ENCODE measurements around the gene PRR16. TPM values are rescaled to one million over a fixed set of nuclear protein-coding genes. Genes with fewer than 3 reads are reported as not detected.
"Not testable (repeated sequence)": the region's sequence is repeated elsewhere in the genome, so short reads cannot be mapped to it uniquely, and the experiment has no call there.

Gene PRR16
- total RNA-seq, 6 experiments from 2014 or later: 53.5 to 74.0 (median 61.2) TPM

GRCh38 chr5:120452471-120452870, 11.6 kb upstream of the PRR16 start:
- H3K4me3 Mint-ChIP-seq: no peak overlapping the region
- TF ChIP-seq CTCF (IDR thresholded peaks at IDR 0.05): no peak
- DNase-seq: no peak
- no peaks in the 10 kb centered on the region for H3K27me3 Mint-ChIP-seq (ENCODE audit: insufficient read depth)
- H3K9me3 Mint-ChIP-seq: no peaks in the 10 kb centered on the region
- peaks cover 58% of the 10 kb centered on the region for H3K4me1 Mint-ChIP-seq (ENCODE audit: low read depth)
- H3K27ac Mint-ChIP-seq: no peak overlapping the region
- peaks cover 7% of the 10 kb centered on the region; the same call in 1 of the 2 replicates for H3K36me3 Mint-ChIP-seq (ENCODE audit: low read depth)

GRCh38 chr5:120454094-120454798, 9.9 kb upstream of the PRR16 start:
- peaks cover 12% of the 10 kb centered on the region; the same call in 1 of the 2 replicates for H3K36me3 Mint-ChIP-seq (ENCODE audit: low read depth)
- peak; percentile 72 for DNase-seq
- H3K27ac Mint-ChIP-seq: no peak overlapping the region; the same call in 1 of the 2 replicates
- H3K4me3 Mint-ChIP-seq: peak overlapping the region; percentile 19
- no peaks in the 10 kb centered on the region for H3K9me3 Mint-ChIP-seq
- no peaks in the 10 kb centered on the region for H3K27me3 Mint-ChIP-seq (ENCODE audit: insufficient read depth)
- H3K4me1 Mint-ChIP-seq (ENCODE audit: low read depth): peaks cover 43% of the 10 kb centered on the region
- TF ChIP-seq CTCF (IDR thresholded peaks at IDR 0.05): no peak

GRCh38 chr5:120456006-120456405, 8.1 kb upstream of the PRR16 start:
- Mint-ChIP-seq H3K36me3 (ENCODE audit: low read depth) (peaks cover 8% of the 10 kb centered on the region; the same call in 1 of the 2 replicates), H3K4me1 (ENCODE audit: low read depth) (peaks cover 32% of the 10 kb centered on the region), H3K27ac (no peak overlapping the region), H3K9me3 (no peaks in the 10 kb centered on the region), H3K4me3 (no peak overlapping the region), H3K27me3 (ENCODE audit: insufficient read depth) (no peaks in the 10 kb centered on the region)
- no peak for TF ChIP-seq CTCF (IDR thresholded peaks at IDR 0.05)
- DNase-seq: no peak

- no peak overlapping the region for H3K4me3 Mint-ChIP-seq
- H3K27me3 Mint-ChIP-seq (ENCODE audit: insufficient read depth): no peaks in the 10 kb centered on the region
- TF ChIP-seq CTCF (IDR thresholded peaks at IDR 0.05): peak; percentile 82
Observed at GRCh38 chr5:120457839-120458507, 6.1 kb upstream of the PRR16 start.

GRCh38 chr5:120458508-120458847, 5.6 kb upstream of the PRR16 start:
- H3K27ac Mint-ChIP-seq; H3K9me3 Mint-ChIP-seq; H3K27me3 Mint-ChIP-seq (ENCODE audit: insufficient read depth); H3K4me3 Mint-ChIP-seq; DNase-seq; H3K36me3 Mint-ChIP-seq (ENCODE audit: low read depth): not testable (repeated sequence)
- peak; percentile 45; the same call in 1 of the 2 replicates for TF ChIP-seq CTCF (IDR thresholded peaks at IDR 0.05)
- peaks cover 40% of the 10 kb centered on the region for H3K4me1 Mint-ChIP-seq (ENCODE audit: low read depth)

More at GRCh38 chr5:120457839-120458507, 6.1 kb upstream of the PRR16 start:
- H3K27ac Mint-ChIP-seq: no peak overlapping the region
- no peaks in the 10 kb centered on the region for H3K9me3 Mint-ChIP-seq
- H3K4me1 Mint-ChIP-seq (ENCODE audit: low read depth): peaks cover 37% of the 10 kb centered on the region
- DNase-seq: no peak
- 0 out of 2 replicates have a peak, but pooled peaks cover 8% of the 10 kb centered on the region for H3K36me3 Mint-ChIP-seq (ENCODE audit: low read depth)

Data from HFFc6 (cell line).